Measurements from ENCODE around the gene LINC00305.

Gene LINC00305

GRCh38 chr18:64148988-64149387 lies at the start of gene LINC00305:
TSS of gene LINC00305 (minus strand) at chr18:64149088.
- no peak for DNase-seq

- no peak for DNase-seq
Measured at GRCh38 chr18:64191069-64191468, 42.2 kb upstream of the LINC00305 start.

GRCh38 chr18:64185987-64186386 lies 37.1 kb upstream of the LINC00305 start:
- DNase-seq, result no peak

DNA sequence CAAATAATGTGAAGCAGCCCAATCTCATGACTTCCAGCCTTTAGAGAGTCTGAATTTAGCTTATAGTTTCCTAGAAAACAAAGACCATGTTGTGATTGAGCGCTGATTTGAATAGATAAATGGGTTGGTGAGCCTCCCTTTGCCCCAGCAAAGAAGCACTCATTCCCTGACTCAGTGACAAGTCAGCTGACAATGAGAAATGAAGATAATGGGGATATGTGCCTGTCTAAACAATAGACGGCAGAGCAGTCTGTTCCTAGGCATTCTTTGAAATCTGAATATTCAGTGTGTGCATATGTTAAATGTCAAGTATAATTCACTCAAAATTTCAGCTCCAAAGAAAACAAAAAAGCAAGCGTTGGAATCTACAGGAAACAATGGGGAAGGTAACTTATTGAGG lies 34.8 kb upstream of the LINC00305 start:
- DNase-seq, result no peak

DNA sequence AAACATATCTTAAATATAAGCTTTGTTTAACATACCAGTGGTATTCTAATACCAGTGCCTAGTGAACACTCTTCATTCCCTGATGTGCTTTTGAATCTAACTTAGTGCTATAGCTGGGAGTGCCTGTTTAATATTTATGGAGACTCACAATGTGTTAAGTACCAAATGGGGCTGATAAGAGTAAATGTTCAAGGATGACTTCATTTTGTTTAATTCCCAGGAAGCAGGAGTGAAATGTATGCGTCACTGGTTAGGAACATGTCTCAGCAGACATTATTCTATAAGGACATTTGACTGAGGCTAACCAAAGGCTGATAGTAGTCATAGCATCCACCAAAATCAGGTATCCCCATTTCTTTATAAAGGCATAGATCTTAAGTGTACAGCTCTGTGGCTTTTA lies 31.7 kb upstream of the LINC00305 start:
- DNase-seq, result no peak

GRCh38 chr18:64180171-64180570 lies 31.3 kb upstream of the LINC00305 start:
- no peak for DNase-seq

DNA sequence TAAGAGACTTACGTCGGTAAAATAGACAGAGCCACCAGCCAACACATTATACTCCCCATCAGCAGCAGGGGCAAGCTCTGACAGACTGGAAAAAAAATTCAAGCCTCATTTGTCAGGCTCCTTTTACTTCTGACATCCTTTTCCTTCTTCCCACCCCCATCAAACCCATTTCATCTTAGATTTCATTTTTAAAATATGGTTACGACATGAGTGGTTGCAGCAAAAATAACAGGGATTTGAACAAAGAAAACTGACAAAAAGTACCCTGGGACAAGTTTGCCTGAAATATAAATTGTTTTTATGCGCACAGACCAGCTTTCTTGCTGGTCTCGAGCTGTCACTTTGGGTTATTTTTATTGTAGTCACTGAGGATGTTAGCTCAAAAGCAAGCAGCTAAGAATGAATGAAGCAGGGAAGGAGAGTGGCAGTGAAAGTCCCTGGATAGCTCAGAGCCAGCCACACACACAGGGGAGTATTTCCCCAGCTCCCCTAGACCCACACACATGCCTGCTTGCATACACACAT lies 30.7 kb upstream of the LINC00305 start:
- no peak for DNase-seq

DNA sequence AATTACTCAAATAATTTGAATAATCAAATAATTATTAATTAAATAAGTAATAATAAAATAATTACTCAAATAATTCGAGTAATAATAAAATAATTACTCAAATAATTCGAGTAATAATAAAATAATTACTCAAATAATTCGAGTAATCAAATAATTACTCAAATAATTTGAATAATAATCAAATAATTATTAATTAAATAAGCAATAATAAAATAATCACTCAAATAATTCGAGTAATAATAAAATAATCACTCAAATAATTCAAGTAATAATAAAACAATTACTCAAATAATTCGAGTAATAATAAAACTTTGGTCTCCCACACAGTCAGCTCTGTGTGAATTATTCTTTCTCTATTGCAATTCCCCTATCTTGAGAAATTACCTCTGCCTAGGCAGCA lies 30.0 kb upstream of the LINC00305 start:
- no peak for DNase-seq

GRCh38 chr18:64175432-64175831 lies 26.5 kb upstream of the LINC00305 start:
- DNase-seq, result no peak

GRCh38 chr18:64171576-64171975 lies 22.7 kb upstream of the LINC00305 start:
- no peak for DNase-seq

DNA sequence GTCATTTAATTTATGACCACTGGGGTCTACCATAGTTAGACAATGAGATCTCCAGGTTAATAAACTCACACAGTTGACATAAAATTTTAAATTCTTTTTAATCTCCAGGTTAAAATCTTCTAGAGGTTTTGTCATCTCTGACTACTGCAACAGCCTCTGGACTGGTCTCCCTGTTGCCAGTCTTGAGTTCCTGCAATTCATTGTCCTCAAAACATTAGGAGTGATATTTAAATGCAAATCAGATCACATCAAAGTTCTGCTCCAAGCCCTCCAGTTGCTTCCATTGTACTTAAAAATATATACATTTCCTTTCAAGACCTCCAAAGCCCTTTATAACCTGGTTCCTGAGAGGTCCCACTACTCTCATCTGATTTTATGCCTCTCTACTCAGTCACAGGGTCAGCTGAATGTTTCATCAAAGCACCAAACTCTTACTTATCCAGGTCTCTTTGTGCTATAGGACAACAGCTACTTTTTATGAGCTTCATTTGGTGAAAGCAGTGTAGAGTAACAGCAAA lies 18.6 kb upstream of the LINC00305 start:
- no peak for DNase-seq

DNA sequence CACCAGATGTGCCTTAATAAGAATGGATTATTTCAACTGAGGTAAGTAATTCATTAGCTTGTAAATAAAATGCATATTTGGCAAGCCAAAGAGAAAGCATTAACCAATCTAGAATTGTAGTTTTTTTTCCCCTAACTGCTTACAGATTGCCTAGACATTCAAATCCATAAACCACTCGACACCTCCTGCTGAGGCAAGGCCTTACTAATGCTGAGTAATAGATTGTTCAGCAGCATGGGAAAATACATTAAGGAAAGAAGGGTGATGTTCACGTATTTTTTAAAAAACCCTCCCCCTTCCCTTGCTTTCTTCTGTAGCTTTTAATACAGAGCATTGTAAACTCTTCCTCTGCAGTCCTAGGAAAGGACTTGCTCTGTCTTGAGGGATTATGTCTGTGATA lies 17.0 kb upstream of the LINC00305 start:
- DNase-seq, result no peak

- no peak for DNase-seq
Measured at GRCh38 chr18:64164883-64165282, 16.0 kb upstream of the LINC00305 start.

DNA sequence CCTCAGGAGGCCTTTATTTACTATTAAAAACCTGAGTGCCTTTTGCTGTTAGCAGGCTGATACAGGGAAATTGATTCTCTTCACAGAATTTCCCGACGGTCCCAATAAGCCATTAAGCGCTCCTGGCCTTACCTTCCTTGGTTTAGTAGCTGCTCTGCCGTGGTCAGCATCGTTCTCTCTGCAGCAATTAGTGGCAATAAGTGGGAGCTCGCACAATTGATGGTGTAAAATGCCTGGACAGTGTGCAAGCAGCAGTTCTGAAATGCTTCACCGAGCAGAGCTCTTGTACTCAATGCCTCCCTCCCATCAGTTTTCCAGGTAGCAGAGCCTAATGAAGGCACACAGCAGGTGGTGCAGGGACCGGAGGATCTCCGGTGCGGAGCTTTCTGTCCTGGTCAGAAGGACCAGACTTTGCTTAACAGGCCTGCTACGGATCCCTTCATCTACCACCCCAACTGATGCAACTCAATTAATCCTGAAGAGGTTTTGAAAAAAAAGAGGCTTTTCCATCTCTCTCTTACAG lies 1.1 kb upstream of the LINC00305 start:
- DNase-seq, result no peak

DNA sequence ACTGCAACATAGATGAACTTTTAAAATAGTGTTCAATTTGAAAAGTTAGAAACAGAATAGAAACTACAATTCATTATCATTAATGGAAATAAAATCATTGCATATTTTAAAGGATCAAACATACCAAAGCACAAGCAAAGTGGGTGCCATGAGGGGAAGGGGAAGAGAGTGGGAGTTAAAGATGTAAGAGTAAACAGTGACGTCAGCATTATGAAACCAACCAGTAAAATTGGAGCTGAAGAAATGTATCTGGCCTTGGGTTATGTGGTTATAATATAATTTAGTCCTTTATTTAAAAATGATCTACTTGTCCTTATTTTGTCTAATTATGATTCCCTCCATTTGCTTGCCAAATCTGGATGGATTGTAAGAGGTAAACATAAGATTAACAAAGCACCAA lies 6.0 kb downstream of the LINC00305 start:
- no peak for DNase-seq

GRCh38 chr18:64137914-64138313 lies 11.0 kb downstream of the LINC00305 start:
- no peak for DNase-seq

GRCh38 chr18:64134044-64134747 lies 14.7 kb downstream of the LINC00305 start:
- no peak for DNase-seq

GRCh38 chr18:64132871-64133270 lies 16.0 kb downstream of the LINC00305 start:
- no peak for DNase-seq

- DNase-seq, result no peak
Measured at GRCh38 chr18:64131314-64131713, 17.6 kb downstream of the LINC00305 start.

DNA sequence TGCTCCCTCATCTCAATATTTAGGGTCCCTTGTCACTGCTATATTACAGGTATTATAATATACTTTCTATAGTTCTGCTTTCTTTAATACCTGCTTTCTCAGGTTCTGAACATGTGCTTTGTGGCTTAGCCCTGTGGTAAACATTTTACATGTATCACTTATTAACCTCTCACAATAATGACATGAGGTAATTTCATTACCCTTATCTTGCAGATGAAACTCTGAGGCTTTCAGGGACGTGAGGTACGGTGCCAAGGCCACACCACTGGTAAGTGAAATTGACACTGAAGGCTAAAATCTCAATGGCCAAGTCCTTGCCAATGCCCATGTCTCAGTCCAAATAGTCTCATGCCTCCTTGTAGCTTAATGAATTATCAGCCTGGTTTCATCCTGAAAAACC lies 21.7 kb downstream of the LINC00305 start:
- DNase-seq, result no peak

DNA sequence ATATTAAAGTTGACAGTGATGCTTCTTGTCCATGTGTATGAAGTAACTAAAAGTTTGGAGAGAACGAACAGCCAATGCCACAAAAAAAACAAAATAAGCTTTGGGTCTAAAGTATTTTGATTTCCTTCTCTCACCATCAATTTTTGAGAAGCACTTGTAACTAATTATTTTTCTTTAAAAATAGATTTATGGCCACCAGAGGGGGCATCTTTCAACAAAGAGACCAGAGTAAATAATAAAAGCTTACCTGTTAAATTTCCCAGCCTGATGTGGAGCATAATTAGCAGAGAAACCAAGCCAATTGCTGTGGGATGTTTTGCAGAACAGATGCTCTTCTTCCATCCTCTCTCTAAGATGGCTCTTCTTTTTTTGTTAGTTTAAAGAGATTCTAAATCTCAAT lies 29.0 kb downstream of the LINC00305 start:
- no peak for DNase-seq

DNA sequence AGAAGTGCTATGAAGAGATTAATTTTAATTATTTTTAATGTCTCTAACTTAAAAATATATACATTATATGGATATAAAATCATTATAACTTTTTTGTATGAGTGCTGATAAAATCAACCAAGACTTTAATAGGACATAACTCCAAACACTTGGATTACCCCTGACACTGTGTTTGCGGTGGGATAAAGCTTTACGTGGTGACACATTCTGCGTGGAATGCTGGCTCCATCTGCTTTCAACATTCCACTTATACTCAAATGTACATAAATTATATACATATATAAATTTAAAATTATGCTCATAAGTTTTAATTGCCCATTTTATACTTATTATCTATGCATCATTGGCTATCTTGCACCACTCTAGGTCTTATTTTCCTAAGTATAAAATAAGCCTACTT lies 30.5 kb downstream of the LINC00305 start:
- no peak for DNase-seq

- DNase-seq, result no peak
Measured at GRCh38 chr18:64116571-64117175, 32.2 kb downstream of the LINC00305 start.

- no peak for DNase-seq
Measured at GRCh38 chr18:64115881-64116280, 33.0 kb downstream of the LINC00305 start.
